IPS-15b (cell line): ENCODE measurements around the gene ASB6.

ENCODE experiments used
- H3K27me3 ChIP-seq: one replicate; pipeline ENCODE4 v1.6.1; 2013; ENCODE audit warnings: low read length; ENCODE audit not compliant: control insufficient read depth, insufficient read depth
- H3K36me3 ChIP-seq: one replicate; pipeline ENCODE4 v1.6.1; 2013; ENCODE audit warnings: low read length; ENCODE audit not compliant: control insufficient read depth, insufficient read depth
- H3K4me1 ChIP-seq: one replicate; pipeline ENCODE4 v1.6.1; 2013; ENCODE audit warnings: mild to moderate bottlenecking, low read length; ENCODE audit not compliant: control insufficient read depth, insufficient read depth
- H3K4me3 ChIP-seq: one replicate; pipeline ENCODE4 v1.5.1; 2013; ENCODE audit warnings: low read depth, low read length
- H3K9ac ChIP-seq: one replicate; pipeline ENCODE4 v1.6.1; 2013; ENCODE audit warnings: low read depth, mild to moderate bottlenecking, low read length
- H3K9me3 ChIP-seq: one replicate; pipeline ENCODE4 v1.6.1; 2013; ENCODE audit warnings: mild to moderate bottlenecking, low read length; ENCODE audit not compliant: control insufficient read depth, insufficient read depth

Gene ASB6

DNA sequence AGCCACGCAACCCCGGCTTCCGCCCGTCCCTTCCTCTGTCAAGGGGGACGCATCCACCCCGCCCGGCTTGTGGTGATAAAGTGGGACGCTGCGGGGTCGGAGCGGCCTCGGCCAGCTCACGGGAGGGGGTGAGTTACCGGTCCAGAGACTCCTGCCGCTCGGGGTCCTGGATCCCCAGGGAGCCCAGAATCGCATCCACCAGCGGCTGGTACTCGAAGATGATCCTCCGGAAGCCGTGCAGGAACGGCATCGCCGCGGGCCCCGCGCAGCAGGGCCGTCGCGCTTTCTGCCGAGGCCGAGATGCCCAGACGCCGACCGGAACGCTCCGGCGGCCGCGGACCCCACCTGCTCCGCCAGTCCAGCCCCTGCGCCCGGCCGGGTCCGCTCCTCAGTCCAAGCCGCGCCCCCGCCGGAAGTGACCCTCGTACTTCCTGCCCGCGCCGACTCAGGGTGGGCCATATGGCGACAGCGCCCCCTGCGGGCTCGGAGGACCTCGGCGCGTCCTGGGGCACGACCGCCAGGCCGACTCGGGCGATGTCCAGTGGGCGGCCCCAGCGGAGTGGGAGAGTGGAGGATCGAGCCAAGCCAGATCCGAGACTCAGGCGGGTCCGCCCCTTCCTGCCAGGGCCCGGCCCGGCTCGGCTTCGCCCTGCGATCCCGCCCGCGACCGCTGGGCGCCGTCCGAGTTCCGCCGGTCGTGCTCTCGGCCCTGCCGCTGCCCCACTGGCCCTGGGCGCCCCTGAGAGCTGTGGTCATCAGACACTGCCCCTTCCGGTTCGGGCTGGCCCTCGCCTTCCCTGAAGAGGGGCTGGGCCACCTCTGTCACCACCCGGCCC, at the start of gene ASB6:
Gene ASB6, minus strand, starts transcription at position 402 of the 836 bp plus-strand sequence. Its CDS starts 152 bp downstream, at position 250.
- H3K4me3 ChIP-seq, result peak within 1 kb of the TSS; percentile 86
- H3K9me3 ChIP-seq, result no peaks in the 10 kb centered on the region
- H3K9ac ChIP-seq, result peak within 1 kb of the TSS; percentile 87
- no peaks in the 10 kb centered on the region for H3K4me1 ChIP-seq
- H3K36me3 ChIP-seq, result peaks cover 20% of the 10 kb centered on the region
- no peaks in the 10 kb centered on the region for H3K27me3 ChIP-seq

GRCh38 chr9:129688285-129689043, 46.5 kb upstream of the ASB6 start:
- no peaks in the 10 kb centered on the region for H3K27me3 ChIP-seq
- H3K9ac ChIP-seq, result no peak overlapping the region
- peaks cover 2% of the 10 kb centered on the region for H3K4me1 ChIP-seq
- no peaks in the 10 kb centered on the region for H3K36me3 ChIP-seq
- no peak overlapping the region for H3K4me3 ChIP-seq
- H3K9me3 ChIP-seq, result no peaks in the 10 kb centered on the region

DNA sequence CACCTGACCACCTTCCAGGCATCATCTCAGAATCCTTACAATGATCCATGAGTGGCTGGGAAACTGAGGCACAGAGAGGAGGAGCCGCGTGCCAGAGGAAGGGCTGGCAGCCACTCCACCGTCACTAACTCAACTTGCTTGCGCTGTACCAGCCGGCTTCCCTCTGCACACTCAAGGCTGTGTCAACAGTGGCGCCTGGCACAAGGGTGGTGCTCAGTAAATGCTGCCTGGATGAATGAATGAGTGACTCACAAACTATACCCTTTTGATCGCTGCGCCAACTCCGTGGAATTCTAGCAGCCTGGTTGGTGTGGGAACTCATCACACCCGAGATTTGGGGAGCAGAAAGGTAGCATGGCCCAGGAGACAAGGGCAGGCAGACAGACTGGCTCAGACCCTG, 45.4 kb upstream of the ASB6 start:
- peaks cover 2% of the 10 kb centered on the region for H3K4me1 ChIP-seq
- no peaks in the 10 kb centered on the region for H3K9me3 ChIP-seq
- H3K4me3 ChIP-seq, result no peak overlapping the region
- no peaks in the 10 kb centered on the region for H3K36me3 ChIP-seq
- no peaks in the 10 kb centered on the region for H3K27me3 ChIP-seq
- H3K9ac ChIP-seq, result no peak overlapping the region

GRCh38 chr9:129686736-129687135, 44.8 kb upstream of the ASB6 start:
- Histone ChIP-seq H3K4me3 (no peak overlapping the region), H3K4me1 (peaks cover 2% of the 10 kb centered on the region), H3K36me3 (no peaks in the 10 kb centered on the region), H3K9ac (no peak overlapping the region), H3K27me3 (no peaks in the 10 kb centered on the region), H3K9me3 (no peaks in the 10 kb centered on the region)

DNA sequence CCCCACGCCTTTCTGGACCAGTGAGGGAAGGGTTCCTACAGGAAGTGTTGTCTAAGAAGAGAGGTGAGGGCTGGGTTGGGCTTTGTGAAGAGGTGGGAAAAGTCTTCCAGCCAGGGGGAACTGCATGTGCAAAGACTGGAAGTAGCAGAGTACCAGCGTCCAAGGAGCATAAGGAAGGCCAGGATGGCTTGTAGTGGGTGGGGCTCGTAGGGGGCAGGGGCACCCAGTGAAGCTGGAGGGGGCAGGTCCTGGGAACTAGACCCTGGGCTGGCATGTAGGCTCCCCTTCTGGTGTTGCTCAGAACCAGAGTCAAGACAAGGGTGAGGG, 43.9 kb upstream of the ASB6 start:
- Histone ChIP-seq H3K9me3 (no peaks in the 10 kb centered on the region), H3K4me3 (no peak overlapping the region), H3K9ac (no peak overlapping the region), H3K4me1 (peaks cover 2% of the 10 kb centered on the region), H3K27me3 (no peaks in the 10 kb centered on the region), H3K36me3 (no peaks in the 10 kb centered on the region)

DNA sequence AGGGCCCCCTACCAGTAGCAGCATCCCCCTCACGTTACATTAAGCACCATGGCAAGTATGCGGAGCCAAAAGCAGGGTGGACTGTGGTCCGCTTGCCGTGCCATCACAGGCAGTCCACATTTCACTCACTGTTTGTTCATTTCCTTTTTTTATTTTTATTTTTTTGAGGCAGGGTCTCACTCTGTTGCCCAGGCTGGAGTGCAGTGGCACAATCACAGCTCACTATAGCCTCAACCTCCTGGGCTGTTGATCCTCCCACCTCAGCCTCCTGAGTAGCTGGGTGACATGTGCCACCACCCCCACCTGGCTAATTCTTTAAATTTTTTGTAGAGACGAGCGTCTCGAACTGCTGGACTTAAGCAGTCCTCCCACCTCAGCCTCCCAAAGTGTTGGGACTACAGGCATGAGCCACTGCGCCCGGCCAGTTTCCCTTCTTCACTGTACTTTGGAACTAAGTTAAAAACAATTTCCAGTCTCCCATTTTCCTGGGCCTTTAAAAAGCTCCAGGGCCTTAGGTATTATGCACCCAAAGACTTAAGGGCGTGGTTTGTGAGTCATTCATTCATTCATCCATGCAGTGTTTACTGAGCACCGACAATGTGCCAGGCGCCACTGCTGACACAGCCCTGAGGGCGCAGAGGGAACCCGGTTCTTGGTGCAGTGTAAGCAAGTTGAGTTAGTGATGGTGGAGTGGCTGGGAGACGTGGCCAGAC, 43.4 kb upstream of the ASB6 start:
- Histone ChIP-seq H3K9me3 (no peaks in the 10 kb centered on the region), H3K36me3 (no peaks in the 10 kb centered on the region), H3K27me3 (no peaks in the 10 kb centered on the region), H3K4me1 (peaks cover 2% of the 10 kb centered on the region), H3K9ac (no peak overlapping the region), H3K4me3 (no peak overlapping the region)

- Histone ChIP-seq H3K27me3 (no peaks in the 10 kb centered on the region), H3K4me3 (no peak overlapping the region), H3K9me3 (no peaks in the 10 kb centered on the region), H3K4me1 (peaks cover 2% of the 10 kb centered on the region), H3K36me3 (no peaks in the 10 kb centered on the region), H3K9ac (no peak overlapping the region)
Measured at GRCh38 chr9:129682381-129682780, 40.4 kb upstream of the ASB6 start.

DNA sequence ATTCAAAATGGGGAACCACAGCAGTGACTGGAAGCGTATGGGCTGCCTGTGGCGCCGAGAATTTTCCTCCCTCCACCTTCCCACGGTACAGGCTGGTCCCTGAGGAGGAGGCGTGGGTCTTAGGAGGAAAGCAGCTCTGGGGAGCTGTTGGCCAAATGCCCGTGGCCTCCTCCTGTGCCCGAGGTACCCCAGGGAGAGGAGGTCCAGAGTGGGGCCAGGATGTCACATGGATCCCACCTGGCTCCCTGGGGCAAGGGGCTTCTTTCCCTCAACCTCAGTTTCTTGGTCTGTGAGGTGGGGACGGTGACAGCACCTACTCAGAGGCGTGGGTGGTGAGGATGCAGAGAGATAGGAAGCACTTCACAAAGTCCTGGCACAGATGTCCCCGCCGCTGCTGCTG, 40.0 kb upstream of the ASB6 start:
- Histone ChIP-seq H3K9me3 (no peaks in the 10 kb centered on the region), H3K36me3 (no peaks in the 10 kb centered on the region), H3K4me3 (no peak overlapping the region), H3K9ac (no peak overlapping the region), H3K4me1 (peaks cover 2% of the 10 kb centered on the region), H3K27me3 (no peaks in the 10 kb centered on the region)

DNA sequence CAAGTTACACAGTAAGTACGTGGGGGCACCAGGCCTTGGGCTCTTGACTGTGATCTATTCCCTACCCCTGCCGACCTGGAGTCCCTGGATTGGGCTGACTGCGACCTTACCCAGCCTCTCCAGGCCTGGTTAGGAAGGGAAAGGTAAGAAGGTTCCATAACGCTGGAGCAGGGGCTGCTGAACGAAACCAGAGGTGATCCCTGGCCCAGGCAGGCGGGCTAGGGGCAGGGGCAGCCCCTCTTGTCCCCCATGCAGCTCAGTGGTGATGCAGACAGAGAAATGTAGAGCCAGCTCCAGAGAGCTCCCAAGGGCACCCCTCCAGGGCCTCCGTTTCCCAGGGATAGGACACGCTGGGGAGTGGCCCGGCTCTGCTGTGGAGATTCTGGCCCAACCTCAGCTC, 37.6 kb upstream of the ASB6 start:
- no peak overlapping the region for H3K4me3 ChIP-seq
- H3K27me3 ChIP-seq, result no peaks in the 10 kb centered on the region
- H3K36me3 ChIP-seq, result no peaks in the 10 kb centered on the region
- H3K9me3 ChIP-seq, result no peaks in the 10 kb centered on the region
- H3K9ac ChIP-seq, result no peak overlapping the region
- peaks cover 3% of the 10 kb centered on the region for H3K4me1 ChIP-seq

- Histone ChIP-seq H3K36me3 (no peaks in the 10 kb centered on the region), H3K9me3 (no peaks in the 10 kb centered on the region), H3K4me1 (peaks cover 3% of the 10 kb centered on the region), H3K27me3 (no peaks in the 10 kb centered on the region), H3K9ac (no peak overlapping the region), H3K4me3 (no peak overlapping the region)
Measured at GRCh38 chr9:129678844-129679243, 36.9 kb upstream of the ASB6 start.

GRCh38 chr9:129677456-129677855, 35.5 kb upstream of the ASB6 start:
- Histone ChIP-seq H3K27me3 (no peaks in the 10 kb centered on the region), H3K4me1 (peaks cover 3% of the 10 kb centered on the region), H3K9me3 (no peaks in the 10 kb centered on the region), H3K4me3 (no peak overlapping the region), H3K36me3 (no peaks in the 10 kb centered on the region), H3K9ac (no peak overlapping the region)
